Measurements from ENCODE around the gene ATL3.
"Not testable (repeated sequence)": the region's sequence is repeated elsewhere in the genome, so short reads cannot be mapped to it uniquely, and the experiment has no call there.

Gene ATL3

GRCh38 chr11:63681321-63682065, 10.3 kb upstream of the ATL3 start, which contains the start of gene RTN3:
Gene RTN3, plus strand, starts transcription at chr11:63681500. Its CDS starts 137 bp downstream, at chr11:63681637.
- peak; percentile 98 to 99 for DNase-seq

- DNase-seq = peak in 1 of 2 experiments; percentile 13
Measured at GRCh38 chr11:63680834-63681320, 9.7 kb upstream of the ATL3 start.

GRCh38 chr11:63673579-63673978, 2.4 kb upstream of the ATL3 start:
- DNase-seq = no peak

GRCh38 chr11:63672936-63673539, 1.9 kb upstream of the ATL3 start:
- no peak for DNase-seq

GRCh38 chr11:63672156-63672463, 934 bp upstream of the ATL3 start:
- no peak for DNase-seq

GRCh38 chr11:63670433-63671321, 499 bp downstream of the ATL3 start:
- peak; percentile 16 to 27 for DNase-seq

GRCh38 chr11:63670096-63670432, 1.1 kb downstream of the ATL3 start:
- DNase-seq = no peak

GRCh38 chr11:63667995-63668795, 3.0 kb downstream of the ATL3 start:
- no peak for DNase-seq

GRCh38 chr11:63666874-63667273, 4.3 kb downstream of the ATL3 start:
- DNase-seq = no peak

- no peak for DNase-seq
Measured at GRCh38 chr11:63663809-63664208, 7.4 kb downstream of the ATL3 start.

- no peak for DNase-seq
Measured at GRCh38 chr11:63660972-63661371, 10.2 kb downstream of the ATL3 start.

GRCh38 chr11:63652671-63653070, 18.5 kb downstream of the ATL3 start:
- no peak for DNase-seq

- no peak for DNase-seq
Measured at GRCh38 chr11:63643205-63643604, 28.0 kb downstream of the ATL3 start.

GRCh38 chr11:63641727-63642126, 29.4 kb downstream of the ATL3 start:
- no peak for DNase-seq

GRCh38 chr11:63639199-63639832, 31.9 kb downstream of the ATL3 start:
- no peak for DNase-seq

- DNase-seq = not testable (repeated sequence)
Measured at GRCh38 chr11:63638436-63638835, 32.7 kb downstream of the ATL3 start.

GRCh38 chr11:63635762-63636465, 35.3 kb downstream of the ATL3 start:
- DNase-seq = peak; percentile 48 to 55

GRCh38 chr11:63629426-63629825, 41.8 kb downstream of the ATL3 start:
- DNase-seq = no peak

- no peak for DNase-seq
Measured at GRCh38 chr11:63623513-63624140, 47.5 kb downstream of the ATL3 start.

- DNase-seq = no peak
Measured at GRCh38 chr11:63622323-63622722, 48.9 kb downstream of the ATL3 start.

- no peak for DNase-seq
Measured at GRCh38 chr11:63621071-63621470, 50.1 kb downstream of the ATL3 start.
